ENCODE measurements around the gene ZNF469. TPM values are rescaled to one million over a fixed set of nuclear protein-coding genes. Genes with fewer than 3 reads are reported as not detected.

The ZNF469 gene
- 36.4 TPM for polyA plus RNA-seq (2013, experiment 1 of 2; ENCODE audit: insufficient read length)
- 36.0 TPM for polyA plus RNA-seq (2013, experiment 2 of 2; ENCODE audit: insufficient read length)

GRCh38 chr16:88382491-88383400, at the start of gene ZNF469:
Gene ZNF469 (plus strand): TSS chr16:88382959. CDS start chr16:88427471, 44,512 bp downstream.
- peak; percentile 56 for DNase-seq

GRCh38 chr16:88333848-88334777, 48.6 kb upstream of the ZNF469 start:
- DNase-seq = peak; percentile 13

- DNase-seq = no peak
Observed at GRCh38 chr16:88334778-88335720, 47.7 kb upstream of the ZNF469 start.

- peak; percentile 49 for DNase-seq
Observed at GRCh38 chr16:88337021-88337420, 45.7 kb upstream of the ZNF469 start.

- DNase-seq = no peak
Observed at GRCh38 chr16:88337538-88337937, 45.2 kb upstream of the ZNF469 start.

GRCh38 chr16:88338111-88338510, 44.6 kb upstream of the ZNF469 start:
- DNase-seq = no peak

GRCh38 chr16:88338896-88339295, 43.9 kb upstream of the ZNF469 start:
- no peak for DNase-seq

GRCh38 chr16:88339930-88340754, 42.6 kb upstream of the ZNF469 start:
- DNase-seq = no peak

- DNase-seq = no peak
Observed at GRCh38 chr16:88340755-88341150, 42.0 kb upstream of the ZNF469 start.

- no peak for DNase-seq
Observed at GRCh38 chr16:88341551-88342290, 41.0 kb upstream of the ZNF469 start.

GRCh38 chr16:88342491-88342890, 40.3 kb upstream of the ZNF469 start:
- no peak for DNase-seq

GRCh38 chr16:88343271-88343791, 39.4 kb upstream of the ZNF469 start:
- DNase-seq = no peak

- DNase-seq = no peak
Observed at GRCh38 chr16:88344411-88345030, 38.2 kb upstream of the ZNF469 start.

GRCh38 chr16:88345031-88345720, 37.6 kb upstream of the ZNF469 start:
- no peak for DNase-seq

- no peak for DNase-seq
Observed at GRCh38 chr16:88345721-88346560, 36.8 kb upstream of the ZNF469 start.

- no peak for DNase-seq
Observed at GRCh38 chr16:88346680-88347505, 35.9 kb upstream of the ZNF469 start.

Measured in fibroblast of skin of back (primary cell).